Calu3 (cell line): ENCODE data around the gene AMOTL1. TPM values are rescaled to one million over a fixed set of nuclear protein-coding genes. Genes with fewer than 3 reads are reported as not detected.
"Not testable (repeated sequence)": the region's sequence is repeated elsewhere in the genome, so short reads cannot be mapped to it uniquely, and the experiment has no call there.

Experiments
- BruUV-seq: library from RNA; stranded (reverse); fragments of 400-500 nt; replicated peaks from 2 replicates; lab custom pipeline; 2021; lab: Mats Ljungman, UMichigan
- CTCF ChIA-PET: fragments of 300-600 bp; sonication (Branson Sonifier 250); formaldehyde crosslinking; loops from one replicate; lab custom pipeline; 2022; ENCODE audit warnings: antibody characterized with exemption; lab: Charles Lee
- DNase-seq: peaks from one replicate; pipeline ENCODE4 v3.0.0; 2022
- H3K27ac Mint-ChIP-seq: one replicate; pipeline ENCODE4 v1.8.0; 2022; ENCODE audit warnings: mixed read lengths; ENCODE audit not compliant: unreplicated experiment
- H3K27me3 Mint-ChIP-seq: one replicate; pipeline ENCODE4 v1.8.0; 2022; ENCODE audit warnings: mixed read lengths; ENCODE audit not compliant: unreplicated experiment
- H3K36me3 Mint-ChIP-seq: one replicate; pipeline ENCODE4 v1.8.0; 2022; ENCODE audit warnings: mild to moderate bottlenecking, moderate library complexity, mixed read lengths; ENCODE audit not compliant: insufficient read depth, unreplicated experiment
- H3K4me1 Mint-ChIP-seq: one replicate; pipeline ENCODE4 v1.8.0; 2022; ENCODE audit warnings: mild to moderate bottlenecking, low read depth, mixed read lengths; ENCODE audit not compliant: unreplicated experiment
- H3K4me3 Mint-ChIP-seq: one replicate; pipeline ENCODE4 v1.8.0; 2022; ENCODE audit warnings: mild to moderate bottlenecking, low read depth, moderate library complexity, mixed read lengths; ENCODE audit not compliant: unreplicated experiment
- H3K9me3 Mint-ChIP-seq: one replicate; pipeline ENCODE4 v1.8.0; 2022; ENCODE audit warnings: low read depth, mixed read lengths; ENCODE audit not compliant: unreplicated experiment
- CTCF ChIP-seq: fragments of 200-600 bp; IDR thresholded peaks from one replicate; pipeline ENCODE4 v1.8.0; 2022; ENCODE audit warnings: antibody characterized with exemption; ENCODE audit not compliant: unreplicated experiment
- intact Hi-C: fragments of 100-400 bp; cut with micrococcal nuclease; formaldehyde crosslinking; loops from one replicate; pipeline ENCODE4 v1.10.0; 2022; ENCODE audit not compliant: unreplicated experiment
- total RNA-seq: library from RNA; stranded (reverse); gene quantifications from 2 replicates; pipeline ENCODE4 v1.2.3, GENCODE V29; 2022

The AMOTL1 gene
- total RNA-seq, 1 experiment from 2014 or later = 24.2 TPM

GRCh38 chr11:94910270-94910669 lies 142.1 kb downstream of the AMOTL1 start:
- no peak for TF ChIP-seq CTCF
- CTCF ChIA-PET = no interaction called here
- intact Hi-C loops = no loop called here
- no peak for DNase-seq
- no peaks in the 10 kb centered on the region for H3K9me3 Mint-ChIP-seq
- no peaks in the 10 kb centered on the region for H3K4me1 Mint-ChIP-seq
- H3K4me3 Mint-ChIP-seq = no peak overlapping the region
- no peaks in the 10 kb centered on the region for H3K27me3 Mint-ChIP-seq
- H3K27ac Mint-ChIP-seq = no peak overlapping the region
- H3K36me3 Mint-ChIP-seq = no peaks in the 10 kb centered on the region
- BruUV-seq = no TSS peak

GRCh38 chr11:94910779-94911178 lies 142.6 kb downstream of the AMOTL1 start:
- Mint-ChIP-seq H3K4me3 (no peak overlapping the region), H3K9me3 (no peaks in the 10 kb centered on the region), H3K36me3 (no peaks in the 10 kb centered on the region), H3K4me1 (no peaks in the 10 kb centered on the region), H3K27ac (no peak overlapping the region), H3K27me3 (no peaks in the 10 kb centered on the region)
- CTCF ChIA-PET = no interaction called here
- no TSS peak for BruUV-seq
- no peak for TF ChIP-seq CTCF
- intact Hi-C loops = no loop called here
- DNase-seq = no peak

- no peaks in the 10 kb centered on the region for H3K36me3 Mint-ChIP-seq
- no peaks in the 10 kb centered on the region for H3K4me1 Mint-ChIP-seq
- no peak overlapping the region for H3K27ac Mint-ChIP-seq
- no peak for DNase-seq
- no peak for TF ChIP-seq CTCF
- CTCF ChIA-PET = no interaction called here
- BruUV-seq = no TSS peak
- H3K9me3 Mint-ChIP-seq = no peaks in the 10 kb centered on the region
- intact Hi-C loops = no loop called here
- H3K27me3 Mint-ChIP-seq = no peaks in the 10 kb centered on the region
- H3K4me3 Mint-ChIP-seq = no peak overlapping the region
These were observed 144.7 kb downstream of the AMOTL1 start for GRCh38 chr11:94912806-94913205.

- CTCF ChIA-PET, H3K27ac Mint-ChIP-seq, H3K27me3 Mint-ChIP-seq, H3K36me3 Mint-ChIP-seq, intact Hi-C loops, H3K4me3 Mint-ChIP-seq, BruUV-seq, H3K9me3 Mint-ChIP-seq, H3K4me1 Mint-ChIP-seq, DNase-seq: not testable (repeated sequence)
These were observed 145.7 kb downstream of the AMOTL1 start for GRCh38 chr11:94913718-94914394.

GRCh38 chr11:94920311-94920710 lies 152.2 kb downstream of the AMOTL1 start:
- intact Hi-C loops = no loop called here
- TF ChIP-seq CTCF = no peak
- CTCF ChIA-PET = no interaction called here
- Mint-ChIP-seq H3K4me1 (no peaks in the 10 kb centered on the region), H3K4me3 (no peak overlapping the region), H3K9me3 (peaks cover 5% of the 10 kb centered on the region), H3K36me3 (no peaks in the 10 kb centered on the region), H3K27me3 (no peaks in the 10 kb centered on the region), H3K27ac (no peak overlapping the region)
- no peak for DNase-seq
- no TSS peak for BruUV-seq
